NCI-H446 treated with DMSO at 0.1 percent for 48 hours (cell line): ENCODE measurements around the gene ADRM1.

Experiments
- DNase-seq: peaks from one replicate; lab custom pipeline; 2025; lab: John Stamatoyannopoulos, UW

The ADRM1 gene

GRCh38 chr20:62310757-62311121 is 7.9 kb downstream of the ADRM1 start:
- DNase-seq: no peak

- DNase-seq: no peak
These were observed 8.4 kb downstream of the ADRM1 start for GRCh38 chr20:62311150-62311549.

GRCh38 chr20:62311832-62312661 is 9.2 kb downstream of the ADRM1 start:
- DNase-seq: no peak

GRCh38 chr20:62312662-62312977 is 9.8 kb downstream of the ADRM1 start:
- DNase-seq: no peak

- no peak for DNase-seq
These were observed 10.2 kb downstream of the ADRM1 start for GRCh38 chr20:62313021-62313420.

- DNase-seq: no peak
These were observed 10.9 kb downstream of the ADRM1 start for GRCh38 chr20:62313460-62314338.

- DNase-seq: no peak
These were observed 11.5 kb downstream of the ADRM1 start for GRCh38 chr20:62314339-62314638.

GRCh38 chr20:62314711-62315302 is 12.0 kb downstream of the ADRM1 start:
- DNase-seq: no peak

GRCh38 chr20:62315773-62316172 is 13.0 kb downstream of the ADRM1 start:
- no peak for DNase-seq

GRCh38 chr20:62316331-62317166 is 13.8 kb downstream of the ADRM1 start:
- DNase-seq: no peak

- no peak for DNase-seq
These were observed 14.4 kb downstream of the ADRM1 start for GRCh38 chr20:62317167-62317655.

GRCh38 chr20:62318400-62319345 is 15.9 kb downstream of the ADRM1 start:
- DNase-seq: no peak

GRCh38 chr20:62319346-62319909 is 16.6 kb downstream of the ADRM1 start:
- no peak for DNase-seq

- DNase-seq: no peak
These were observed 18.0 kb downstream of the ADRM1 start for GRCh38 chr20:62320581-62321354.

- no peak for DNase-seq
These were observed 18.7 kb downstream of the ADRM1 start for GRCh38 chr20:62321521-62321948.

GRCh38 chr20:62321975-62322374 is 19.2 kb downstream of the ADRM1 start:
- DNase-seq: no peak

GRCh38 chr20:62322492-62323041 is 19.8 kb downstream of the ADRM1 start:
- DNase-seq: no peak

- DNase-seq: no peak
These were observed 20.6 kb downstream of the ADRM1 start for GRCh38 chr20:62323146-62323979.
